Stomach (tissue), 4 donors: ENCODE results near the gene DNM3.

Experiments
- CTCF ChIP-seq, 7 experiments: fragments of 450-650 bp in 4 of 7; fragments of 200-600 bp in 3 of 7; sonication (generic) in 3 of 7; IDR thresholded peaks; one replicate each; pipeline ENCODE4 v1.5.1; 2016 to 2019; ENCODE audit warnings: antibody characterized with exemption in 7 of 7, control low read depth in 2 of 7, mild to moderate bottlenecking in 1 of 7
- POLR2A ChIP-seq, 4 donors: fragments of 450-650 bp; IDR thresholded peaks; one replicate each; pipeline ENCODE4 v1.6.1; 2016; ENCODE audit warnings: antibody characterized with exemption in 4 of 4, control low read depth in 2 of 4, mild to moderate bottlenecking in 1 of 4, moderate library complexity in 1 of 4

- TF ChIP-seq POLR2A (IDR thresholded peaks at IDR 0.05) = no peak
- TF ChIP-seq CTCF (IDR thresholded peaks at IDR 0.05) = no peak
Measured at GRCh38 chr1:172266528-172267174, 425.4 kb downstream of the DNM3 start.
